Activated T-cell treated with anti-CD3 and anti-CD28 coated beads for 48 hours (primary cell): ENCODE measurements around the gene CPSF2.
"Not testable (repeated sequence)": the region's sequence is repeated elsewhere in the genome, so short reads cannot be mapped to it uniquely, and the experiment has no call there.

Source experiments
- DNase-seq: peaks from one replicate; pipeline ENCODE4 v3.0.0-alpha.2; 2020; ENCODE audit warnings: low read depth

Gene CPSF2

GRCh38 chr14:92160619-92161018 lies 38.9 kb downstream of the CPSF2 start:
- no peak for DNase-seq

DNA sequence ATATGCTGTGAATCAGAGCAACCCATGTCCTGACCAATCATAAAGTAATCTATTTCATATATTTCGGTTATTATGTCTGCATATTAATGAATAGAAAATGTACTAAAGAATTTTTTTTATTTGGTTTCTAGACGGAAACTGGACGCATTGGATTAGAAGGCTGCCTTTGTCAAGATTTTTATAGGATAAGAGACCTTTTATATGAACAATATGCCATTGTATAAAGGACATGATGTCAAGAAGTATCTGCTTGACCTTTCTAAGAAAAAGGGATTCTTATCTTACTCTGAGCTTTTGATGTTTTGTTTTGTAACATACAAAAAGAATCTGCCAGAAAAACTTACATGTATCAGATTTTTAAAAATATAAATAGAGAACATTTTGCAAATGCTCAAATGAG lies 39.8 kb downstream of the CPSF2 start:
- no peak for DNase-seq

DNA sequence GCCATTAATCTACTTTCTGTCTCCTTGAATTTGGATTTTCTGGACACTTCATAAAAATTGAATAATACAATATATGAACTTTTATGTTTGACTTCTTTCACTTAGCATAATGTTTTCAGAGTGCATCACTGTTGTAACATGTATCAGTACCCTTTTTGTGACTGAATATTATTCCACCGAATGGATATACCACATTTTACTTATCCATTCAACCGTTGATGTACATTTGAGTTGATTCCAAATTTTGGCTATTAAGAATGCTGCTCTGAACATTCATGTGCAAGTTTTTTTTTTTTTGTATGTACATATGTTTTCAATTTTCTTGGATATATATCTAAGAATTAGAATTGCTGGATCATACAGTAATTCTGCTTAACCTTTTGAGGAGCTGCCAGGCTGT lies 43.2 kb downstream of the CPSF2 start:
- DNase-seq = no peak

DNA sequence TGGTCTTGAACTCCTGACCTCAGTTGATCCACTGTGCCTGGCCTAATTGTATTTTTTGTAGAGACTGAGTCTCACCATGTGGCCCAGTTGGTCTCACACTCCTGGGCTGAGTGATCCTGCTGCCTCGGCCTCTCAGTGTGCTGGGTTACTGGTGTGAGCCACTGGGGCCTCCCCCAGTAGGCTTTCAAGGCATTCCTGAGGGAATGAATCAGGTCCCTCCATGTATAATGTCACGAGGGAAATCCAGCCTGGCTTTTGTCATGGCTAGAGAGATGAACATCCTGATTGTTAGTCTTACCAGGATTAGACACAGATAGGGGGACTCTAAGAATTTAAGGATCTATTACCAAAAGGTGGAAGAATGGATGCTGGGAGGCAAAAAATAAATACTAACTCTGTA lies 51.9 kb downstream of the CPSF2 start:
- no peak for DNase-seq

DNA sequence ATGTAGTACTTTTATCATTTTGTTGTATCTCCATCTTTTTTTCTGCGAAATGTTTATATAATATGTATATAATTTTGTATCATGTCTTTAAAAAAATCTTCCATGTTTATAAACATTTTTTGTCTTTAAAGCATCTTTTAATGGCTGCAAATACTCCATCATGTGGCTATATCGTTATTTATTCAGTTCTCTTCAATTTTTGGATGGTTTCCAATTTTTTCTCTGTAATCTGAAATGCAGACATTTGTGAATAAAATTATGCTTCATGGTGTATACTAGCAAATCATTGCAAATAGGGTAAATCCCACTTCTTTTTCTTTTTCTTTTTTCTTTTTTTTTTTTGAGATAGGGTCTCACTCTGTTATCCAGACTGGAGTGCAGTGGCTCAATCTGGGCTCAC lies 54.0 kb downstream of the CPSF2 start:
- DNase-seq = no peak

- no peak for DNase-seq
These were observed 54.7 kb downstream of the CPSF2 start for GRCh38 chr14:92176476-92176875.

DNA sequence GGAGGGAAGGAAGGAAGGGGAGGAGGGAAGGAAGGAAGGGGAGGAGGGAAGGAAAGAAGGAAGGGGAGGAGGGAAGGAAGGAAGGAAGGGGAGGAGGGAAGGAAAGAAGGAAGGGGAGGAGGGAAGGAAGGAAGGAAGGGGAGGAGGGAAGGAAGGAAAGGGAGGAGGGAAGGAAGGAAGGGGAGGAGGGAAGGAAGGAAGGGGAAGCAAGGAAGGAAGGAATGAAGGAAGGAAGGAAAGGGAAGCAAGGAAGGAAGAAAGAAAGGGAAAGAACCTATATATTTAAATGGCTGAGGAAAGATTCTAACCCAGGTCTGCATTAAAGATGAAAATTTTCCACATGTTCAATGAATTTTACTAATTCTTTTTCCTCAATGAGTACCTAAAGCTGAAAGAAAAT lies 57.4 kb downstream of the CPSF2 start:
- not testable (repeated sequence) for DNase-seq

GRCh38 chr14:92185559-92185958 lies 63.8 kb downstream of the CPSF2 start:
- no peak for DNase-seq

DNA sequence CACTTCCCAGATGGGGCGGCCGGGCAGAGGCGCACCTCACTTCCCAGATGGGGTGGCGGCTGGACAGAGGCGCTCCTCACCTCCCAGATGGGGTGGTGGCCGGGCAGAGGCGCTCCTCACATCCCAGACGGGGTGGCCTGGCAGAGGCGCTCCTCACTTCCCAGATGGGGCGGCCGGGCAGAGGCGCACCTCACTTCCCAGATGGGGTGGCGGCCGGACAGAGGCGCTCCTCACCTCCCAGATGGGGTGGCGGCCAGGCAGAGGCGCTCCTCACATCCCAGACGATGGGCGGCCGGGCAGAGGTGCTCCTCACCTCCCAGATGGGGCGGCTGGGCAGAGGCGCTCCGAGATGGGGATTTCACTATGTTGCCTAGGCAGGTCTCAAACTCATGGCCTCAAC lies 65.8 kb downstream of the CPSF2 start:
- DNase-seq = not testable (repeated sequence)

GRCh38 chr14:92190768-92191167 lies 69.0 kb downstream of the CPSF2 start:
- no peak for DNase-seq

DNA sequence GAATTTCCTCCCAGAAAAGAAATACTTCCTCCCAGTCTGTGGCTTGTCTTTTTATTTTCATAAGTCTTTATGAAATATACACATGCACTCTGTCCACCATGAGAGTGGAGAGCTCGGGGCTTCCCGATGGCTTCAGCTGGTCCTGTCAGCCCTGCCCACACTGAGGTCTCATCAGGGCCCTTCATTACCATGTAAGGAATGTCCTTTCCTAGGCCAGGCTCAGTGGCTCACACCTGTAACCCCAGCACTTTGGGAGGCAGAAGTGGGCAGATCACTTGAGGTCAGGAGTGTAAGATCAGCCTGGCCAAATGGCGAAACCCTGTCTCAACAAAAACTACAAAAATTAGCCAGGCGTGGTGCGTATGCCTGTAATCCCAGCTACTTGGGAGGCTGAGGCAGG lies 77.0 kb downstream of the CPSF2 start:
- DNase-seq = no peak

DNA sequence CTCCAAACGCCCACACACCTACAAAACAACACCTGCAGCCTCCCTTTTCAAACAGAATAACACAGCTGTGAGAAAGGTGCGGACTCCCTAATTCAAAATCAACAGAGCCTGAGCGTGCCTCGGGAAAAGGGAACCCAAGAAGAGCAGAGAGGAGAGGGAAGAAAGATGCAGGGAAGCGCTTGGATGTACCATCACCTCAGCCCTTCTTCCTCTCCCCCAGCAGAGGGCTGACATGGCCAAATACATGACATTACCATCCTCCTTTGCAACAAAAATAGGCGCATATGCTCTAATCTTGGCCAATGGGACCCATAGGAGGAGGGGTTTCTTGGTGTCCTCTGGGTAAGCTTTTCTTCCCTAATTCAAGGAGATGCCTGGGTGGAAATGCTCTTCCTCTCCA lies 78.0 kb downstream of the CPSF2 start:
- DNase-seq = no peak

DNA sequence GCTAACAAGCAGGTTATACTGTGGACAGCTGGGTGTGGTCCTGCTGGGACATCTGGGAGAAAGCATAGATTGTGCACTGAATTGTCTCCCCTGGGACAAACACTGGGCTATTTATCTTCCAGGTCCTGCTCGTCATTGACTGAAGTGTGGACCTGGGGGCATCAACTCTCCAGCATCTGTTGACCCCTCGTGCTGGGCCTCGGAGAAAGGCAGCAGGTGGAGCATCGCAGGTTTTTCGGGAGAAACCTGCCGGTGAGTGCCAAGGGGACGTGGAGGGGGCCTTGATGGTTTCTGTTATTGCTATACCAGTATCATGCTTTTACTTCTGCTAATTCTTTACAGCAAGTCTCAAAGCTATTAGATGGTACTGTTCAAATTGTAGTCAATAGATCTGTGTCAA lies 81.3 kb downstream of the CPSF2 start:
- DNase-seq = no peak

GRCh38 chr14:92204792-92205191 lies 83.0 kb downstream of the CPSF2 start:
- DNase-seq = no peak

DNA sequence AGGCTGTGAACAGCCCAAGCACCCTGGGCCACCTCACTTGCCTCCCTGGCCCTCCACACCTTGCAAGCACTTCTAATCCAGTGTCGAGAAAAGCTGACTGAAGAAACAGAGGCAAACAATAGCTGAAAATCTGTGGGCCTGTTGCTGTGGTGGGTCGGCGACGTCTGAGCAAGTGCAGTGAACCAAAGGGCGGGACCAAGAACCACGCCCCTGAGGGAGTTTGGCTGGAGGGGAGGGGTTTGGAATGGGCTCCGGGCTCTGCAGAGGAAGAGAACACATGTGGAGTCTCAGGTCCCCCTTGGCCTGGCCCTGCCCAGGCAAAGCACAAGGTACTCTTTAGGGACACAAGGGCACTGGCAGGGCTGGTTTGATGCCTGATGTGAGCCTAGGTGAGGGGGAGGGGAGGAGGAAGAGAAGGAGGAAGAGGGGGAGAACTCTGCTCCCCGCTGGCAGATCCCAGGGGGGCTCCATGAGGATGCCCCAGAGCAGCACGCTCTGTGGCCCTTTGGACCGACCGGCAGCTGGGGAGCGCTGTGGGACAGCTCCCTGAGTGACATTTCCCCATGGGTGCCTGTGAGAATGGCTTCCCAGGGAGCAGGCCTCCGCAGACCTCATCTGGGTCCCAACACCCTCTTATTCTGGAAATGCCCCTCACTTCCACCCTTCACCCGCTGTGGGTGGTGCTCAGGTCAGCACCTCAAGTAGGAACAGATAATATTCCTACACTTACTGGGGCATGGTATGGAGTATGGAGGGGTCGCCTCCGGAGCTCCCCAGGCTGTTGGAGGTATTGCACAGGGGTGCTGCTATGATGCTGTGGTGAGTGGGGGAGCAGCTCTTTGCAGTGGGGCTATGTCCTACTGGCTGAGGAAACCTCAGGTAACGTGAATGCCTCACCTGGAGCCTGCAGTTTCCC lies 85.5 kb downstream of the CPSF2 start:
- DNase-seq = no peak

GRCh38 chr14:92207928-92208265 lies 86.1 kb downstream of the CPSF2 start:
- no peak for DNase-seq

DNA sequence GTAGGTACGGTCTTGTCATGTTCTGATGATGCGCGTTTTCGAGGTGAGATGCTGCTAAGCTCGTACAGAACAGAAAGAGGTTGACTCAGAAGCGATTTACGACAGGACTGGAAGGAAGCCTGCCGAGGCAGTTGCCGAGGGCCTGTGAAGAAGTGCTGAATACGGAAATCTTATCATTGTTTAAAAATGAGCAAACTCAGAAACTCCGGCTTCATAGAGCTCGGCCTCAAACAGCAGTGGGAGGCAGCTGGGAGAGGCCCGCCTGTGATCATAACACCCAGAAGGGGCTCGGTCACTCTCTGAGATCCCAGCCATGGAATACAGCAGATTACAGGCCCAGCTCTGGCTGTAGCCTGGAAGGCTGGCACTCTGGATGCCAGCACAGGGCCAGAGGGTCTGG lies 87.4 kb downstream of the CPSF2 start:
- no peak for DNase-seq

DNA sequence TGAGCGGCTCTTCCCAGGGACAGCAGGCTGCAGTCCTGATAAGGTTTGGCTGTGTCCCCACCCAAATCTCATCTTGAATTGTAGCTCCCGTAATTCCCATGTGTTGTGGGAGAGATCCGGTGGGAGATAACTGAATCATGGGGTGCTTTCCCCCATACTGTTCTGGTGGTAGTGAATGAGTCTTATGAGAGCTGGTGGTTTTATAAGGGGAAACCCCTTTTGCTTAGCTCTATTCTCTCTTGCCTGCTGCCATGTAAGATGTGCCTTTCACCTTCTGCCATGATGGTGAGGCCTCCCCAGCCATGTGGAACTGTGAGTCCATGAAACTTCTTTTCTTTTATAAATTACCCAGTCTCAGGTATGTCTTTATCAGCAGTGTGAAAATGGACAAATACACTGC lies 91.4 kb downstream of the CPSF2 start:
- DNase-seq = not testable (repeated sequence)

DNA sequence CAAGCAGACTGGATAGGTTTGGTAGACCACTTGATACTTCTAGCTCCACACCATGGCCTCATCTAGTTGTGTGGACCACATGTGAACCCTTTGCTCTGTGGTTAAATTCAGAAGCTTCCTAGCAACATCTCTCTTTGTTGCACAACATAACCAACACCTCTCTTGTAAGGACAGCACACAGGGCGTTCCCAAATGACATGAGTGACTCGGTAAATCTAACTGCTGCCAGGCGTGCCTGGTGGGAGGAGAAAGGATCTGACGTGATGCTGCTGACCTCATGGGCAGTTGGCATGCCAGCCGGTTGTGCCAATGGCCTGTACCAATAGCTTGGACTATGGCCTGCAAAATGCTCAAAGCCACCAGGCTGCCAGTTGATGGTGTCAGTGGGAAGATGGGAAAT lies 93.8 kb downstream of the CPSF2 start:
- DNase-seq = no peak

DNA sequence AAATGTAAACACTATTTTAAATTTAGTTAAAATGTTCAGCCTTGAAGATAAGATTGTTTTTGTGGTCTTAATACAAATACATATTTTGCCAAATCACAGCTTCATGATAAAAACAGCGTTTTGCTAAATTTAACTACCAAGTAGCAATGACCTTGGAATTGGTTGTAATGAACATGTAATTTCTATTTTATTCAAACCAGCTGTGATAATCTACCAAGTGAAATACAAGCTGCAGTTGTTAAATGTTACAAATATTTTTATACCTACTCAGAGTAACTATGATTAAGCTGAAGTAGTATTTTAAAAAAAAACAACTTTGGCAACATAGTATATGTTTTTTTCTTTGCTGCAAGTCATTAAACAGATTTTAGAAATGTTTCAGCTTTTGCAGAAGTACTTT lies 96.2 kb downstream of the CPSF2 start:
- DNase-seq = no peak
